NCI-H748 (cell line): Measurements from ENCODE around the gene SAP30BP.

Experiments used
- DNase-seq: peaks from one replicate; lab custom pipeline; 2025; ENCODE audit not compliant: unreplicated experiment; lab: John Stamatoyannopoulos, UW

The SAP30BP gene

GRCh38 chr17:75707079-75707571, 40.0 kb downstream of the SAP30BP start:
- no peak for DNase-seq

GRCh38 chr17:75712446-75712845, 45.3 kb downstream of the SAP30BP start:
- no peak for DNase-seq

- no peak for DNase-seq
Measured at GRCh38 chr17:75719732-75720131, 52.6 kb downstream of the SAP30BP start.

- DNase-seq: no peak
Measured at GRCh38 chr17:75720656-75721462, 53.7 kb downstream of the SAP30BP start, which contains the start of gene ITGB4. Gene ITGB4, plus strand, starts transcription at chr17:75721459. Its CDS starts 3,245 bp downstream, at chr17:75724704.

GRCh38 chr17:75721463-75722011, 54.4 kb downstream of the SAP30BP start:
- no peak for DNase-seq

GRCh38 chr17:75722076-75722475, 54.9 kb downstream of the SAP30BP start:
- DNase-seq: no peak

- DNase-seq: no peak
Measured at GRCh38 chr17:75722542-75723095, 55.5 kb downstream of the SAP30BP start.

- DNase-seq: no peak
Measured at GRCh38 chr17:75723171-75723930, 56.2 kb downstream of the SAP30BP start.

GRCh38 chr17:75724016-75725003, 57.2 kb downstream of the SAP30BP start:
- DNase-seq: no peak

- no peak for DNase-seq
Measured at GRCh38 chr17:75725504-75725903, 58.4 kb downstream of the SAP30BP start.

GRCh38 chr17:75727391-75727790, 60.3 kb downstream of the SAP30BP start:
- no peak for DNase-seq

- DNase-seq: no peak
Measured at GRCh38 chr17:75729351-75729750, 62.2 kb downstream of the SAP30BP start.

- no peak for DNase-seq
Measured at GRCh38 chr17:75730065-75730464, 62.9 kb downstream of the SAP30BP start.

- DNase-seq: no peak
Measured at GRCh38 chr17:75731086-75731715, 64.1 kb downstream of the SAP30BP start.

GRCh38 chr17:75731716-75732498, 64.8 kb downstream of the SAP30BP start:
- DNase-seq: no peak

GRCh38 chr17:75733471-75733870, 66.3 kb downstream of the SAP30BP start:
- DNase-seq: no peak

GRCh38 chr17:75734674-75735294, 67.6 kb downstream of the SAP30BP start:
- DNase-seq: no peak

- no peak for DNase-seq
Measured at GRCh38 chr17:75736173-75736835, 69.2 kb downstream of the SAP30BP start.
